ENCODE results near the gene APOBEC3F. TPM values are rescaled to one million over a fixed set of nuclear protein-coding genes. Genes with fewer than 3 reads are reported as not detected.

APOBEC3F gene
- polyA plus RNA-seq, 1 of the 3 experiments (the other 2 are of a cell fraction) = 3.8 TPM

- 62% methylated on average over 7 of the region's 9 CpGs for WGBS (ENCODE audit: low lambda C conversion rate)
- POLR2A ChIA-PET = no interaction called here
- CTCF ChIA-PET = no interaction called here
Measured at GRCh38 chr22:39080052-39080762, 39.5 kb downstream of the APOBEC3F start.

GRCh38 chr22:39081016-39081415 is 40.4 kb downstream of the APOBEC3F start:
- Histone ChIP-seq H3K27ac (ENCODE audit: low read depth in 2 of 2, low read length in 1 of 2) (no peak overlapping the region), H3K79me2 (ENCODE audit: insufficient read depth) (no peaks in the 10 kb centered on the region), H3F3A (replicated peaks; ENCODE audit: insufficient read depth) (no peaks in the 10 kb centered on the region), H3K9ac (no peak overlapping the region), H3K4me3 (ENCODE audit: low read depth in 2 of 2, low read length in 1 of 2) (no peak overlapping the region), H3K27me3 (ENCODE audit: insufficient read depth) (no peaks in the 10 kb centered on the region), H3K36me3 (replicated peaks in 1 of 2; ENCODE audit: control insufficient read depth in 1 of 2, insufficient read depth in 2 of 2, low read length in 1 of 2) (no peaks in the 10 kb centered on the region), H3K9me2 (no peaks in the 10 kb centered on the region), H4K20me1 (ENCODE audit: insufficient read depth) (no peaks in the 10 kb centered on the region), H3K4me2 (no peak overlapping the region), H2AFZ (ENCODE audit: low read depth) (no peak overlapping the region), H3K9me3 (no peaks in the 10 kb centered on the region), H3K4me1 (ENCODE audit: control insufficient read depth in 1 of 2, insufficient read depth in 2 of 2, low read depth in 1 of 2, low read length in 1 of 2) (no peaks in the 10 kb centered on the region; a peak in 1 of 4 replicates)
- no peak for DNase-seq
- 79% methylated on average over 2 of the region's 12 CpGs for WGBS (ENCODE audit: low lambda C conversion rate)
- ChIA-PET POLR2A (no interaction called here), CTCF (no interaction called here)
- TF ChIP-seq NFIC (IDR thresholded peaks at IDR 0.05; ENCODE audit: borderline replicate concordance) = no peak
- no peak for TF ChIP-seq CTCF (IDR thresholded peaks at IDR 0.05)
- TF ChIP-seq TCF12 (IDR thresholded peaks at IDR 0.05) = no peak
- TF ChIP-seq TEAD4 (IDR thresholded peaks at IDR 0.05; ENCODE audit: borderline replicate concordance, insufficient read depth) = no peak
- TF ChIP-seq ZBTB33 (IDR thresholded peaks at IDR 0.05; ENCODE audit: borderline replicate concordance, low read depth) = no peak
- TF ChIP-seq POLR2AphosphoS5 (IDR thresholded peaks at IDR 0.05; ENCODE audit: low read depth, low read length) = no peak
- TF ChIP-seq USF1 (IDR thresholded peaks at IDR 0.05; ENCODE audit: borderline replicate concordance, low read depth) = no peak
- TF ChIP-seq EZH2phosphoT487 (IDR thresholded peaks at IDR 0.05; ENCODE audit: borderline replicate concordance, low read depth) = no peak

More at GRCh38 chr22:39080052-39080762, 39.5 kb downstream of the APOBEC3F start:
- no peaks in the 10 kb centered on the region for H3F3A ChIP-seq (replicated peaks; ENCODE audit: insufficient read depth)
- no peaks in the 10 kb centered on the region for H3K9me2 ChIP-seq
- DNase-seq = no peak
- H3K9ac ChIP-seq = no peak overlapping the region
- no peak overlapping the region for H3K4me2 ChIP-seq
- H3K4me1 ChIP-seq (ENCODE audit: control insufficient read depth in 1 of 2, insufficient read depth in 2 of 2, low read depth in 1 of 2, low read length in 1 of 2) = no peaks in the 10 kb centered on the region; a peak in 1 of 4 replicates
- no peak overlapping the region for H3K4me3 ChIP-seq (ENCODE audit: low read depth in 2 of 2, low read length in 1 of 2)
- no peak for TF ChIP-seq MEF2A (IDR thresholded peaks at IDR 0.05; ENCODE audit: borderline replicate concordance, low read depth)
- TF ChIP-seq USF2 (IDR thresholded peaks at IDR 0.05; ENCODE audit: borderline replicate concordance, low read depth, low read length) = no peak
- TF ChIP-seq PBX3 (IDR thresholded peaks at IDR 0.05) = no peak
- TF ChIP-seq MXI1 (IDR thresholded peaks at IDR 0.05; ENCODE audit: low read depth, low read length) = no peak
- TF ChIP-seq CHD2 (IDR thresholded peaks at IDR 0.05; ENCODE audit: low read length, partially characterized antibody) = no peak
- no peak for TF ChIP-seq FOXJ3 (CRISPR knock-in tag; IDR thresholded peaks at IDR 0.05)
- no peak for TF ChIP-seq TAF1 (IDR thresholded peaks at IDR 0.05; ENCODE audit: borderline replicate concordance, low read depth, low read length)
- no peak for TF ChIP-seq YY1 (IDR thresholded peaks at IDR 0.05; ENCODE audit: low read depth)
- no peak for TF ChIP-seq RXRA (IDR thresholded peaks at IDR 0.05; ENCODE audit: borderline replicate concordance, low read depth)
- TF ChIP-seq ELF1 (IDR thresholded peaks at IDR 0.05) = no peak
- no peak for TF ChIP-seq NFIC (IDR thresholded peaks at IDR 0.05; ENCODE audit: borderline replicate concordance)
- no peak for TF ChIP-seq USF1 (IDR thresholded peaks at IDR 0.05; ENCODE audit: borderline replicate concordance, low read depth)
- no peak for TF ChIP-seq TCF12 (IDR thresholded peaks at IDR 0.05)
- TF ChIP-seq FOSL2 (IDR thresholded peaks at IDR 0.05; ENCODE audit: borderline replicate concordance, low read depth) = no peak
- no peak overlapping the region for H2AFZ ChIP-seq (ENCODE audit: low read depth)
- H3K79me2 ChIP-seq (ENCODE audit: insufficient read depth) = no peaks in the 10 kb centered on the region
- H3K9me3 ChIP-seq = no peaks in the 10 kb centered on the region
- no peaks in the 10 kb centered on the region for H3K27me3 ChIP-seq (ENCODE audit: insufficient read depth)
- H3K36me3 ChIP-seq (replicated peaks in 1 of 2; ENCODE audit: control insufficient read depth in 1 of 2, insufficient read depth in 2 of 2, low read length in 1 of 2) = no peaks in the 10 kb centered on the region
- H4K20me1 ChIP-seq (ENCODE audit: insufficient read depth) = no peaks in the 10 kb centered on the region
- H3K27ac ChIP-seq (ENCODE audit: low read depth in 2 of 2, low read length in 1 of 2) = no peak overlapping the region
